HTERT RPE-1 (cell line): ENCODE results near the gene KIF17.

Experiments used
- in situ Hi-C: fragments of 300-500 bp; cut with MboI; formaldehyde crosslinking; loops from 4 replicates; pipeline ENCODE4 v1.14.3; 2020; ENCODE audit warnings: low sequenced_read_pairs

Gene KIF17

GRCh38 chr1:20663365-20663764 is 54.4 kb downstream of the KIF17 start:
- in situ Hi-C loops = no loop called here

- in situ Hi-C loops = no loop called here
Measured at GRCh38 chr1:20662110-20662475, 55.7 kb downstream of the KIF17 start.

GRCh38 chr1:20661207-20662109 is 56.3 kb downstream of the KIF17 start, which contains the start of gene DDOST:
TSS of gene DDOST (minus strand) at chr1:20661369. CDS start at chr1:20661350, 19 bp downstream.
- in situ Hi-C loops = no loop called here

GRCh38 chr1:20660847-20661206 is 57.0 kb downstream of the KIF17 start:
- in situ Hi-C loops = no loop called here

GRCh38 chr1:20660363-20660762 is 57.4 kb downstream of the KIF17 start:
- in situ Hi-C loops = no loop called here

- in situ Hi-C loops = no loop called here
Measured at GRCh38 chr1:20658166-20658915, 59.5 kb downstream of the KIF17 start.

GRCh38 chr1:20657024-20657423 is 60.8 kb downstream of the KIF17 start:
- in situ Hi-C loops = no loop called here

- in situ Hi-C loops = no loop called here
Measured at GRCh38 chr1:20654104-20654690, 63.6 kb downstream of the KIF17 start.

GRCh38 chr1:20652300-20652699 is 65.5 kb downstream of the KIF17 start:
- in situ Hi-C loops = no loop called here

GRCh38 chr1:20648946-20649345 is 68.9 kb downstream of the KIF17 start:
- in situ Hi-C loops = loop anchor here (25.0 kb wide), 1 partner anchor 112 kb away; no protein-coding TSS in a partner anchor

GRCh38 chr1:20648438-20648837 is 69.4 kb downstream of the KIF17 start:
- in situ Hi-C loops = loop anchor here (25.0 kb wide), 1 partner anchor 111 kb away; no protein-coding TSS in a partner anchor

- in situ Hi-C loops = loop anchor here (25.0 kb wide), 1 partner anchor 108 kb away; no protein-coding TSS in a partner anchor
Measured at GRCh38 chr1:20645414-20645813, 72.4 kb downstream of the KIF17 start.

GRCh38 chr1:20644416-20644815 is 73.4 kb downstream of the KIF17 start:
- in situ Hi-C loops = loop anchor here (25.0 kb wide), 1 partner anchor 107 kb away; no protein-coding TSS in a partner anchor

- in situ Hi-C loops = loop anchor here (25.0 kb wide), 1 partner anchor 106 kb away; no protein-coding TSS in a partner anchor
Measured at GRCh38 chr1:20643080-20643479, 74.7 kb downstream of the KIF17 start.

- in situ Hi-C loops = loop anchor here (25.0 kb wide), 1 partner anchor 105 kb away; no protein-coding TSS in a partner anchor
Measured at GRCh38 chr1:20641975-20642374, 75.8 kb downstream of the KIF17 start.

GRCh38 chr1:20640183-20640597 is 77.6 kb downstream of the KIF17 start:
- in situ Hi-C loops = loop anchor here (25.0 kb wide), 1 partner anchor 103 kb away; no protein-coding TSS in a partner anchor

- in situ Hi-C loops = loop anchor here (25.0 kb wide), 1 partner anchor 100 kb away; no protein-coding TSS in a partner anchor
Measured at GRCh38 chr1:20636785-20637347, 80.9 kb downstream of the KIF17 start.

GRCh38 chr1:20634594-20635084 is 83.2 kb downstream of the KIF17 start:
- in situ Hi-C loops = loop anchor here (25.0 kb wide), 1 partner anchor 97 kb away; no protein-coding TSS in a partner anchor

GRCh38 chr1:20634065-20634593 is 83.7 kb downstream of the KIF17 start:
- in situ Hi-C loops = loop anchor here (25.0 kb wide), 1 partner anchor 97 kb away; no protein-coding TSS in a partner anchor
